ENCODE measurements around the gene PTPN3.

Gene PTPN3

GRCh38 chr9:109474944-109475343 is 23.2 kb downstream of the PTPN3 start:
- no peak for DNase-seq

- no peak for DNase-seq
Measured at GRCh38 chr9:109474170-109474569, 23.9 kb downstream of the PTPN3 start.

GRCh38 chr9:109473329-109473728 is 24.8 kb downstream of the PTPN3 start:
- DNase-seq, result no peak

- DNase-seq, result no peak
Measured at GRCh38 chr9:109471475-109472393, 26.4 kb downstream of the PTPN3 start.

GRCh38 chr9:109469646-109470358 is 28.3 kb downstream of the PTPN3 start:
- DNase-seq, result no peak

- DNase-seq, result no peak
Measured at GRCh38 chr9:109468927-109469326, 29.2 kb downstream of the PTPN3 start.

DNA sequence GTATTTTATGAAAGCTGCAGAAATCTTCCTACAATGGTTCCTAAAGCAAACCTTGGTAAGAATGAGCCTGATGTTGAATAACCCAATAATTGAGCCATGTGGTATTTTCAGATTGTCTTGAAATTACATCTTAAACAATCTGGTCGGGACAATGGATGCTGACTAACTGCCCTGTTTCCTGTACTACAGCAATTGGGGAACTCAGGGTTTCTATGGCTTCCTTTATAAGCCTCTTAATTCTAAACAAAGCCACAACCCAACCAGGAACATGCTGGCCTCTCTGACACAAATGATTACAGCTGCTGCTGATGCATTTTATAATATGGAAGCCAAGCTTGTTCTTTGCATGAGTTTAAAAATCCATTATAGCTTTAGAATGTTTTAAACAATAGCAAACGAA is 30.2 kb downstream of the PTPN3 start:
- no peak for DNase-seq

GRCh38 chr9:109466623-109467590 is 31.2 kb downstream of the PTPN3 start:
- no peak for DNase-seq

DNA sequence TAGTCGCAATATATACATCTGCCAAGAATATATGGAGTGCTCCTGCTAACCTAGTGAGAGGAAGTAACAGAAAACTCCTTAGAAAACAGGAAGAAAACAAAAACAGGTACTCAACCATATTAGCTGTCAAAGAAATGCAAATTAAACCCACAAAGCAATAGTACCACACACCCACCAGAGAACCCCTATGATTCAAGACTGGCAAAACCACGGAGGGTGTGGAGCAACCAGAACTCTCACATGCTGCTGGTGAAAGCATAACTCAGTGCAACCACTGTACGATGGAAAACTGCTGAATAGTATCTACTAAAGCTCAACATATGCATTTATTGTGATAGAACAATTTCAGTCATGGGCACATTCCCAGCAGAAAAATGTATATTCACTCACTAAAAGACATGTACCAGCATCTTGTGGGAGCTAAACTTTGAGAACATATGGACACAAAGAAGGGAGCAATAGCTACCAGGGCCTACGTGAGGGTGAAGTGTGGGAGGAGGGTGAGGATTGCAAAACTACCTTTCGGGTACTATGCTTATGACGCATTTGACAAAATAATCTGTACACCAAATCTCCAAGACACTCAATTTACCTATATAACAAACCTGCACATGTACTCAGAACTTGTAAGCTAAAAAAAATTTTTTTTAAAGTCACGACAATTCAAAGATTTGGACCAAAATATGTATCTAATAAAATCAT is 34.0 kb downstream of the PTPN3 start:
- DNase-seq, result no peak

GRCh38 chr9:109460576-109460975 is 37.5 kb downstream of the PTPN3 start:
- DNase-seq, result no peak

- DNase-seq, result no peak
Measured at GRCh38 chr9:109459423-109459822, 38.7 kb downstream of the PTPN3 start.

- no peak for DNase-seq
Measured at GRCh38 chr9:109458453-109459211, 39.5 kb downstream of the PTPN3 start.

DNA sequence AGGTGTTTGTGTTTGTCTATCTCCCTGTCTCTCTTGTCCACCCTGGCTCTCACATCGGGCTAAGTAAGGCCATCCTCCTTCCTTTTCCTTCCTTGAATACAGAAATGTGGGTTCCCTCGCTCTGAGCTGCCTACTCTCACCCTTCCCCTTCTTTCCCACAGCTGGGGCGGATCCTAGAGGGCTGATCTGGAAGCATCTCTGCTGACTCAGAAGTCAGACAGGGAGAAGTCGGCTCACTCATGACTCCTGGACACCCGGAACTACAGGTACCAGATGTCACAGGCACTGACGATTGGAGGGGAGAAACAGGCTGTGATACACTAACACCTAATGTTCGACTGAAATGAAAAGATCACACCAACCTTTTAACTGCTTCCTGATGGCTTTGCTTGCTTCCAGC is 41.3 kb downstream of the PTPN3 start:
- no peak for DNase-seq

DNA sequence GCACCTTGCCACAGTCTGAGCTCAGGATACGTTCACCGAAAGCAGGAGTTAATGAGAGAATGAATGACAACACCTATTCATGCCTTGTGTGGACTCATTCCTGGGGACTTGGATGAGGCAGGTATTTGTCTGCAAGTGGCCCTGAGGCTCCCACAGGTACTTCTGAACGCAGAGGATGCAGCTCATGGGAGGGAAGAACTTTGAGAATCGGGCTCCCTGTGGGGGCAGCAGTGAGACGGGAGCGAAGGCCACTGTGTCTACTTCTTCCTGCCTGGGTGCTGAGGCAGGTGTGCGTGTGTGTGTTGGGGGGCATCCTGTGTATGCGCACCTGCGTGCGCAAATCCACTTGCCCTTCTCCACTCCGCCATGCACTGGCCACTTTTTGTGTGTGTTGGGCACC is 42.2 kb downstream of the PTPN3 start:
- DNase-seq, result no peak

DNA sequence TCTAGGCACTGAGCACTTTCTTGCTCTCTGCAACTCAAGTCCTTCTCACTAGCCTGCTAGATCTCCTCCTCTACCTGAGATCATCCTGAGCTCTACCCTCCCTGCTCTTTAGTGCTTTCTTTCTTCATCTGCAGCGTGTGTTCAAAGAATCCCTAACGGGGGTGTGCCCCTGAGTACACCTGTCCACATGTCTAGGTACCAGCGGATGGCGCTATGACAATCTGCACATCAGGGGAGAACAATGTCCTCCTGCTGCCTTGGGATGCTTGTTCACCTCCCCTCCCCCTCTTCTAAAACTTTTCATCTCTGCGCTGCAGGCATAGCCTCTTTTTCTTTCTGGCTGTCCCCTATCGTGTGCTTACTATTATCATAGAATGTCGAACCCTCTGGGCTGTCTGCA is 42.7 kb downstream of the PTPN3 start:
- no peak for DNase-seq

- DNase-seq, result no peak
Measured at GRCh38 chr9:109454601-109455155, 43.4 kb downstream of the PTPN3 start.

DNA sequence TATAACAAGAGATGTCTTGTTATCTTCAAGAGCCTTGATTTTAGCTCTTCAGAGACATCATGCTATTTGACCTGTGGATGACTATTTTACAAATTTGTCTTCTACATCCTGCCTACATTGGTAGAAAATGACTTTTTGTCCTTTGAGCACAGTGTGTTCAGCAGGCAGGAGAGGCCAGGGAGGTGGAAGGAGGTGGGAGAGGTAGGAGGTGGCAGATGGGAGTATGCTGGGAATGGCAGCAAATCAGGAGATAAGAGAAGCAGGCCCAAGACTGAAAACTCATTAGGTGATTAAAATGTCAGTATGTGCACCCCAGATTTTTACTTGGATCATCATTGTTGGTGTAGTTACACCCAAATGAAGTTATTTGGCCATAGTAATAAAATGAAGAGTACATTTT is 44.1 kb downstream of the PTPN3 start:
- DNase-seq, result no peak

DNA sequence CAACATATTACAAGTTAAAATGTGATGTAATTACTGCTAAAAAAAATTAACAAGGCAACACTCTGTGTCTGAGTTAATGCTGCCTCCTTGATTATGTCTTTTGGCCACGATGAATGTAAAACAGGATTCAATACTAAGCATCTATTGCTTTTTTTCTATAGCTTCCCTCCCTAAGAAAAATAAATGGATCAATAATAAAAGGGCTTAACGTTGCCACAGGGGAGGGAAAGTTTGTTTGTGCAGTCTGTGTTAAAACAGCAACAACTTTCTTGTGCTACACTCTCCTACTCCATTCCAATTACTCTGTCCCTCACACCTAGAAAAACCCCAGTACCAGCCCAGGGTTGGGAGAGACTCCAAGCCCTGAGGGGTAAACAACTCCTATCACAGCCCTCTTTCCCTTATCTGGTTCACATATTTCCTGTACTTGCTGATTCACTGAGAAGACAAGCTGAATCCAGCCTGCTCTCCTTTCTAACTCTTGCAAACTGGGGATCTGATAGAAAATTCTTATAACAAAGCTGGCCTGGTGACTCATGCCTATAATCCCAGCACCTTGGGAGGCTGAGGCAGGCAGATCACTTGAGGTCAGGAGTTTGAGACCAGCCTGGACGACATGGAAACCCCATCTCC is 44.8 kb downstream of the PTPN3 start:
- no peak for DNase-seq

DNA sequence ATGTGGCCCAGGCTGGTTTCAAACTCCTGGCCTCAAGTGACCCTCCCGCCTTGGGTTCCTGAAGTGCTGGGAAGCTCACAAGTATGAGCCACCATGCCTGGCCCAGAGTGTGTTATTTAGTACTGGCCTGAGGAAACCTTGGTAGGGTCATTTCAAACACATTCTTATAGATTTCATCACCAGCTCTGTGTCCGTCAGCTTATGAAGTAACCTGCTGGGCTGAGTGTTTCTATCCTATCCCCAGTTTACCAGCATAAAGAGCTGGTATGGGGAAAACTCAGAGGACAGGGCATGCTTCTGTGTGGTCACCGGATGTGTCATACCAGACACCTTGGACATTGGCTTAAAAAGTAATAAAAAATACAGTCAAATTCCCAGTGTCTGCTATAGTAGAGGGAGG is 45.3 kb downstream of the PTPN3 start:
- no peak for DNase-seq

- DNase-seq, result no peak
Measured at GRCh38 chr9:109451311-109452025, 46.6 kb downstream of the PTPN3 start.

Measured in GOT3 (cell line).